BLaER1 (cell line): ENCODE results near the gene FBXO41.
A peak's percentile ranks its signal among the peaks of the same experiment; 100 is the strongest.

Source experiments
- H3K27ac ChIP-seq: shearing (Covaris generic); formaldehyde crosslinking; 2 replicates; pipeline ENCODE4 v1.8.1; 2022
- H3K27me3 ChIP-seq: shearing (Covaris generic); formaldehyde crosslinking; 2 replicates; pipeline ENCODE4 v1.8.1; 2022
- H3K36me3 ChIP-seq: shearing (Covaris generic); formaldehyde crosslinking; 2 replicates; pipeline ENCODE4 v1.8.1; 2022
- H3K4me1 ChIP-seq: shearing (Covaris generic); formaldehyde crosslinking; 2 replicates; pipeline ENCODE4 v1.8.1; 2022
- H3K4me2 ChIP-seq: shearing (Covaris generic); formaldehyde crosslinking; 2 replicates; pipeline ENCODE4 v1.8.1; 2022
- H3K4me3 ChIP-seq: shearing (Covaris generic); formaldehyde crosslinking; 2 replicates; pipeline ENCODE4 v1.8.1; 2022
- H3K9ac ChIP-seq: shearing (Covaris generic); formaldehyde crosslinking; 2 replicates; pipeline ENCODE4 v1.8.1; 2022
- H3K9me3 ChIP-seq: shearing (Covaris generic); formaldehyde crosslinking; 2 replicates; pipeline ENCODE4 v1.8.1; 2022
- H4K20me1 ChIP-seq: shearing (Covaris generic); formaldehyde crosslinking; 2 replicates; pipeline ENCODE4 v1.8.1; 2022
- Cebpa-rat ChIP-seq: shearing (Covaris generic); IDR thresholded peaks from 2 replicates; pipeline ENCODE4 v1.8.1; 2022

The FBXO41 gene

GRCh38 chr2:73250872-73251846 is 33.1 kb downstream of the FBXO41 start:
- Histone ChIP-seq H3K9me3 (no peaks in the 10 kb centered on the region), H3K27ac (no peak overlapping the region), H3K4me2 (no peak overlapping the region), H3K36me3 (peaks cover 100% of the 10 kb centered on the region), H4K20me1 (peaks cover 98% of the 10 kb centered on the region), H3K27me3 (no peaks in the 10 kb centered on the region), H3K4me3 (no peak overlapping the region), H3K9ac (no peak overlapping the region), H3K4me1 (peaks cover 11% of the 10 kb centered on the region)
- TF ChIP-seq Cebpa-rat = no peak

GRCh38 chr2:73249636-73250035 is 34.6 kb downstream of the FBXO41 start:
- no peaks in the 10 kb centered on the region for H3K9me3 ChIP-seq
- H4K20me1 ChIP-seq = peaks cover 98% of the 10 kb centered on the region
- no peak overlapping the region for H3K27ac ChIP-seq
- peaks cover 1% of the 10 kb centered on the region; the same call in 1 of the 2 replicates for H3K4me1 ChIP-seq
- no peak for TF ChIP-seq Cebpa-rat
- H3K9ac ChIP-seq = no peak overlapping the region
- H3K36me3 ChIP-seq = peaks cover 100% of the 10 kb centered on the region
- H3K4me3 ChIP-seq = no peak overlapping the region
- H3K4me2 ChIP-seq = no peak overlapping the region
- no peaks in the 10 kb centered on the region for H3K27me3 ChIP-seq

- Histone ChIP-seq H3K4me2 (no peak overlapping the region), H3K4me1 (no peaks in the 10 kb centered on the region), H4K20me1 (peaks cover 98% of the 10 kb centered on the region), H3K4me3 (no peak overlapping the region), H3K9ac (no peak overlapping the region), H3K36me3 (peaks cover 100% of the 10 kb centered on the region), H3K27me3 (no peaks in the 10 kb centered on the region), H3K9me3 (no peaks in the 10 kb centered on the region), H3K27ac (no peak overlapping the region)
- no peak for TF ChIP-seq Cebpa-rat
Observed at GRCh38 chr2:73246850-73247249, 37.4 kb downstream of the FBXO41 start.

- Histone ChIP-seq H3K9ac (no peak overlapping the region), H3K27me3 (no peaks in the 10 kb centered on the region), H3K36me3 (peaks cover 100% of the 10 kb centered on the region), H4K20me1 (peaks cover 100% of the 10 kb centered on the region), H3K27ac (no peak overlapping the region), H3K4me1 (no peaks in the 10 kb centered on the region), H3K9me3 (no peaks in the 10 kb centered on the region), H3K4me2 (no peak overlapping the region), H3K4me3 (no peak overlapping the region)
- no peak for TF ChIP-seq Cebpa-rat
Observed at GRCh38 chr2:73244580-73244979, 39.7 kb downstream of the FBXO41 start.

GRCh38 chr2:73243884-73244570 is 40.3 kb downstream of the FBXO41 start:
- H3K36me3 ChIP-seq = peaks cover 100% of the 10 kb centered on the region

GRCh38 chr2:73239776-73240175 is 44.5 kb downstream of the FBXO41 start:
- Histone ChIP-seq H3K27ac (no peak overlapping the region), H3K27me3 (no peaks in the 10 kb centered on the region), H3K4me1 (peaks cover 30% of the 10 kb centered on the region), H3K9ac (0 out of 2 replicates have a peak overlapping the region, but pooled peaks have one; percentile 26), H3K4me2 (no peak overlapping the region), H3K9me3 (no peaks in the 10 kb centered on the region), H3K4me3 (no peak overlapping the region), H3K36me3 (peaks cover 94% of the 10 kb centered on the region), H4K20me1 (peaks cover 100% of the 10 kb centered on the region)
- TF ChIP-seq Cebpa-rat = no peak

More at GRCh38 chr2:73243884-73244570, 40.3 kb downstream of the FBXO41 start:
- Histone ChIP-seq H4K20me1 (peaks cover 100% of the 10 kb centered on the region), H3K27me3 (no peaks in the 10 kb centered on the region), H3K4me3 (no peak overlapping the region), H3K9me3 (no peaks in the 10 kb centered on the region), H3K27ac (no peak overlapping the region), H3K9ac (no peak overlapping the region), H3K4me2 (no peak overlapping the region), H3K4me1 (peaks cover 2% of the 10 kb centered on the region; the same call in 1 of the 2 replicates)
- no peak for TF ChIP-seq Cebpa-rat

- no peak overlapping the region for H3K27ac ChIP-seq
- H3K4me3 ChIP-seq = no peak overlapping the region
- H3K27me3 ChIP-seq = no peaks in the 10 kb centered on the region
- H4K20me1 ChIP-seq = peaks cover 97% of the 10 kb centered on the region
- H3K9ac ChIP-seq = peak overlapping the region; percentile 26; the same call in 1 of the 2 replicates
- H3K4me1 ChIP-seq = peaks cover 30% of the 10 kb centered on the region
- no peaks in the 10 kb centered on the region for H3K9me3 ChIP-seq
- H3K36me3 ChIP-seq = peaks cover 86% of the 10 kb centered on the region
- no peak for TF ChIP-seq Cebpa-rat
- H3K4me2 ChIP-seq = no peak overlapping the region
Observed at GRCh38 chr2:73238976-73239375, 45.3 kb downstream of the FBXO41 start.

- Histone ChIP-seq H4K20me1 (peaks cover 89% of the 10 kb centered on the region), H3K4me2 (no peak overlapping the region), H3K27me3 (no peaks in the 10 kb centered on the region), H3K9ac (peak overlapping the region; percentile 26; the same call in 1 of the 2 replicates), H3K36me3 (peaks cover 78% of the 10 kb centered on the region), H3K4me1 (peaks cover 30% of the 10 kb centered on the region), H3K27ac (no peak overlapping the region), H3K9me3 (no peaks in the 10 kb centered on the region), H3K4me3 (no peak overlapping the region)
- no peak for TF ChIP-seq Cebpa-rat
Observed at GRCh38 chr2:73238149-73238548, 46.1 kb downstream of the FBXO41 start.

GRCh38 chr2:73237168-73237567 is 47.1 kb downstream of the FBXO41 start:
- Histone ChIP-seq H4K20me1 (peaks cover 79% of the 10 kb centered on the region), H3K9ac (no peak overlapping the region), H3K4me1 (peaks cover 35% of the 10 kb centered on the region), H3K27me3 (no peaks in the 10 kb centered on the region), H3K4me3 (no peak overlapping the region), H3K27ac (no peak overlapping the region), H3K36me3 (peaks cover 68% of the 10 kb centered on the region), H3K4me2 (0 out of 2 replicates have a peak overlapping the region, but pooled peaks have one; percentile 37), H3K9me3 (no peaks in the 10 kb centered on the region)
- TF ChIP-seq Cebpa-rat = no peak
